Measurements from ENCODE around the gene CA10.

- TF ChIP-seq, protein P1, sequence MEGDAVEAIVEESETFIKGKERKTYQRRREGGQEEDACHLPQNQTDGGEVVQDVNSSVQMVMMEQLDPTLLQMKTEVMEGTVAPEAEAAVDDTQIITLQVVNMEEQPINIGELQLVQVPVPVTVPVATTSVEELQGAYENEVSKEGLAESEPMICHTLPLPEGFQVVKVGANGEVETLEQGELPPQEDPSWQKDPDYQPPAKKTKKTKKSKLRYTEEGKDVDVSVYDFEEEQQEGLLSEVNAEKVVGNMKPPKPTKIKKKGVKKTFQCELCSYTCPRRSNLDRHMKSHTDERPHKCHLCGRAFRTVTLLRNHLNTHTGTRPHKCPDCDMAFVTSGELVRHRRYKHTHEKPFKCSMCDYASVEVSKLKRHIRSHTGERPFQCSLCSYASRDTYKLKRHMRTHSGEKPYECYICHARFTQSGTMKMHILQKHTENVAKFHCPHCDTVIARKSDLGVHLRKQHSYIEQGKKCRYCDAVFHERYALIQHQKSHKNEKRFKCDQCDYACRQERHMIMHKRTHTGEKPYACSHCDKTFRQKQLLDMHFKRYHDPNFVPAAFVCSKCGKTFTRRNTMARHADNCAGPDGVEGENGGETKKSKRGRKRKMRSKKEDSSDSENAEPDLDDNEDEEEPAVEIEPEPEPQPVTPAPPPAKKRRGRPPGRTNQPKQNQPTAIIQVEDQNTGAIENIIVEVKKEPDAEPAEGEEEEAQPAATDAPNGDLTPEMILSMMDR (IDR thresholded peaks at IDR 0.05) = no peak
- TF ChIP-seq POLR2A (IDR thresholded peaks at IDR 0.05) = no peak
Measured at GRCh38 chr17:51645056-51645455, 513.5 kb downstream of the CA10 start.

All from heart left ventricle (tissue), 13 donors.